NCI-H2107 (cell line): ENCODE measurements around the gene PPM1N.

ENCODE experiments used
- DNase-seq: peaks from one replicate; lab custom pipeline; 2025; lab: John Stamatoyannopoulos, UW

Gene PPM1N

GRCh38 chr19:45529420-45529785, 31.2 kb downstream of the PPM1N start:
- no peak for DNase-seq

GRCh38 chr19:45531349-45531748, 33.1 kb downstream of the PPM1N start:
- no peak for DNase-seq

DNA sequence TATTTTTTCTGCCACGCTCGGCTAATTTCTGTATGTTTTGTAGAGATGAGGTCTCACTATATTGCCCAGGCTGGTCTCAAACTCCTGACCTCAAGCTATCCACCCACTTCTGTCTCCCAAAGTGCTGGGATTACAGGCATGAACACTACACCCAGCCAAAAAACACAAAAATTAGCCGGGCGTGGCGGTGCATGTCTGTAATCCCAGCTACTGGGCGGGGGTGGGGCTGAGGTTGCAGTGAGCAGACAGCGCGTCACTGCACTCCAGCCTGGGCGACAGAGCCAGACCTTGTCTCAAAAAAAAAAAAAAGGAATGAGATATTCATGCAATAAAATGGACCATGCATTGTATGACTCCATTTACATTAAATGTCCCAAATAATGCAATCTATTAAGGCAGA, 41.2 kb downstream of the PPM1N start:
- DNase-seq: no peak

GRCh38 chr19:45542234-45542668, 44.0 kb downstream of the PPM1N start:
- no peak for DNase-seq

- DNase-seq: no peak
Measured at GRCh38 chr19:45547211-45547770, 49.0 kb downstream of the PPM1N start.

- DNase-seq: no peak
Measured at GRCh38 chr19:45547965-45548609, 49.8 kb downstream of the PPM1N start.
